ENCODE measurements around the gene INKA2. TPM values are rescaled to one million over a fixed set of nuclear protein-coding genes. Genes with fewer than 3 reads are reported as not detected.

The INKA2 gene
- polyA plus RNA-seq, 1 of the 3 experiments (the other 2 are of a cell fraction) = 1.1 TPM

DNA sequence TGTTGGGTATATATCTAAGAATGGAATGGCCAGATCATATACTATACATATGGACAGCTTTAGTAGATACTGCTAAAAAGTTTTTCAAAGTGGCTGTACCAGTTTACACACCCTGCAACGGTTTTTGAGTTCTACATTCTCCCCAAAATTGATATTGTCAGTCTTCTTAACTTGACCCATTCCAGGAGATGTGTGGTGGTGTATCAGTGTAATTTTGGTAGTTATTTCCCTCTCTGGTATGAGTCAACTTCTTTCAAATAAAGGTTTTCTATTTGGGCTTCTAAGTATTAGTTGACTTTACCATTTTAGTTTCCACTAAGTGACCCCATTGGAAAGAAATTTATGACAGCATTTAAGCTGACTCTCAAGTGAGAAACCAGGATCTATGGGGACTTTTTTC, 29.2 kb downstream of the INKA2 start:
- TF ChIP-seq RXRA (IDR thresholded peaks at IDR 0.05; ENCODE audit: borderline replicate concordance, low read depth) = no peak
- Histone ChIP-seq H3K27me3 (ENCODE audit: insufficient read depth) (no peaks in the 10 kb centered on the region), H3K9ac (no peak overlapping the region), H3K4me3 (ENCODE audit: low read depth in 2 of 2, low read length in 1 of 2) (no peak overlapping the region), H3F3A (replicated peaks; ENCODE audit: insufficient read depth) (peaks cover 22% of the 10 kb centered on the region), H3K36me3 (replicated peaks in 1 of 2; ENCODE audit: control insufficient read depth in 1 of 2, insufficient read depth in 2 of 2, low read length in 1 of 2) (peaks cover 35 to 37% of the 10 kb centered on the region in 2 experiments), H3K9me3 (no peaks in the 10 kb centered on the region), H3K4me2 (no peak overlapping the region), H3K27ac (ENCODE audit: low read depth in 2 of 2, low read length in 1 of 2) (no peak overlapping the region), H4K20me1 (ENCODE audit: insufficient read depth) (no peaks in the 10 kb centered on the region), H3K9me2 (no peaks in the 10 kb centered on the region), H3K4me1 (ENCODE audit: control insufficient read depth in 1 of 2, insufficient read depth in 2 of 2, low read depth in 1 of 2, low read length in 1 of 2) (no peaks in the 10 kb centered on the region; a peak in 2 of 4 replicates), H2AFZ (ENCODE audit: low read depth) (no peak overlapping the region), H3K79me2 (ENCODE audit: insufficient read depth) (no peaks in the 10 kb centered on the region)
- WGBS (ENCODE audit: low lambda C conversion rate) = 75% methylated on average over 1 of the region's 1 CpG
- ChIA-PET POLR2A (no interaction called here), CTCF (interaction anchor here (2.9 to 7.7 kb wide), 2 partner anchors 39 to 60 kb away, joined by 16 to 72 read pairs; no protein-coding TSS in a partner anchor)
- DNase-seq = no peak

DNA sequence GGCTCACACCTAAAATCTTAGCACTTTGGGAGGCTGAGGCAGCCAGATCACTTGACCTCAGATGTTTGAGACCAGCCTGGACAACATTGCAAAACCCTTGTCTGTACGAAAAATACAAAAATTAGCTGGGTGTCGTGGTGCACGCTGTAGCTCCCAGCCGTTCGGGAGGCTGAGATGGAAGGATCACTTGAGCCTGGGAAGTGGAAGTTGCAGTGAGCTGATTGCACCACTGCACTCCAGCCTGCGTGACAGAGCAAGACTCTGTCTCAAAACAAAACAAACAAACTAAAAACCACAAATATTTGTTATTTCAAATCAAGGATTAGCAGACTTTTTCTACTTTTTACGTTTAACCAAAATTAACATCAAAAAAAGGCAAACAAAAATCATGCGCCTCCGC, 31.3 kb downstream of the INKA2 start:
- H3K4me2 ChIP-seq = no peak overlapping the region
- H3K9me3 ChIP-seq = no peaks in the 10 kb centered on the region
- no peak overlapping the region for H3K4me3 ChIP-seq (ENCODE audit: low read depth in 2 of 2, low read length in 1 of 2)
- TF ChIP-seq RFX5 (IDR thresholded peaks at IDR 0.05; ENCODE audit: low read length) (no peak), RAD21 (IDR thresholded peaks at IDR 0.05; ENCODE audit: low read length) (no peak), FOXJ3 (CRISPR knock-in tag; IDR thresholded peaks at IDR 0.05) (no peak), GATA2 (CRISPR knock-in tag; IDR thresholded peaks at IDR 0.05) (no peak), NRF1 (IDR thresholded peaks at IDR 0.05; ENCODE audit: low read depth, low read length) (no peak), RXRA (IDR thresholded peaks at IDR 0.05; ENCODE audit: borderline replicate concordance, low read depth) (no peak), TCF12 (IDR thresholded peaks at IDR 0.05) (no peak), CHD2 (IDR thresholded peaks at IDR 0.05; ENCODE audit: low read length, partially characterized antibody) (no peak), EZH2phosphoT487 (IDR thresholded peaks at IDR 0.05; ENCODE audit: borderline replicate concordance, low read depth) (no peak), ELF1 (IDR thresholded peaks at IDR 0.05) (no peak), JUND (IDR thresholded peaks at IDR 0.05) (no peak)
- TF ChIP-seq, protein P1, sequence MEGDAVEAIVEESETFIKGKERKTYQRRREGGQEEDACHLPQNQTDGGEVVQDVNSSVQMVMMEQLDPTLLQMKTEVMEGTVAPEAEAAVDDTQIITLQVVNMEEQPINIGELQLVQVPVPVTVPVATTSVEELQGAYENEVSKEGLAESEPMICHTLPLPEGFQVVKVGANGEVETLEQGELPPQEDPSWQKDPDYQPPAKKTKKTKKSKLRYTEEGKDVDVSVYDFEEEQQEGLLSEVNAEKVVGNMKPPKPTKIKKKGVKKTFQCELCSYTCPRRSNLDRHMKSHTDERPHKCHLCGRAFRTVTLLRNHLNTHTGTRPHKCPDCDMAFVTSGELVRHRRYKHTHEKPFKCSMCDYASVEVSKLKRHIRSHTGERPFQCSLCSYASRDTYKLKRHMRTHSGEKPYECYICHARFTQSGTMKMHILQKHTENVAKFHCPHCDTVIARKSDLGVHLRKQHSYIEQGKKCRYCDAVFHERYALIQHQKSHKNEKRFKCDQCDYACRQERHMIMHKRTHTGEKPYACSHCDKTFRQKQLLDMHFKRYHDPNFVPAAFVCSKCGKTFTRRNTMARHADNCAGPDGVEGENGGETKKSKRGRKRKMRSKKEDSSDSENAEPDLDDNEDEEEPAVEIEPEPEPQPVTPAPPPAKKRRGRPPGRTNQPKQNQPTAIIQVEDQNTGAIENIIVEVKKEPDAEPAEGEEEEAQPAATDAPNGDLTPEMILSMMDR (IDR thresholded peaks at IDR 0.05) = no peak
- TF ChIP-seq, protein P2, sequence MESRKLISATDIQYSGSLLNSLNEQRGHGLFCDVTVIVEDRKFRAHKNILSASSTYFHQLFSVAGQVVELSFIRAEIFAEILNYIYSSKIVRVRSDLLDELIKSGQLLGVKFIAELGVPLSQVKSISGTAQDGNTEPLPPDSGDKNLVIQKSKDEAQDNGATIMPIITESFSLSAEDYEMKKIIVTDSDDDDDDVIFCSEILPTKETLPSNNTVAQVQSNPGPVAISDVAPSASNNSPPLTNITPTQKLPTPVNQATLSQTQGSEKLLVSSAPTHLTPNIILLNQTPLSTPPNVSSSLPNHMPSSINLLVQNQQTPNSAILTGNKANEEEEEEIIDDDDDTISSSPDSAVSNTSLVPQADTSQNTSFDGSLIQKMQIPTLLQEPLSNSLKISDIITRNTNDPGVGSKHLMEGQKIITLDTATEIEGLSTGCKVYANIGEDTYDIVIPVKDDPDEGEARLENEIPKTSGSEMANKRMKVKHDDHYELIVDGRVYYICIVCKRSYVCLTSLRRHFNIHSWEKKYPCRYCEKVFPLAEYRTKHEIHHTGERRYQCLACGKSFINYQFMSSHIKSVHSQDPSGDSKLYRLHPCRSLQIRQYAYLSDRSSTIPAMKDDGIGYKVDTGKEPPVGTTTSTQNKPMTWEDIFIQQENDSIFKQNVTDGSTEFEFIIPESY (IDR thresholded peaks at IDR 0.05; ENCODE audit: borderline replicate concordance, low read depth) = no peak
- TF ChIP-seq, protein P3, sequence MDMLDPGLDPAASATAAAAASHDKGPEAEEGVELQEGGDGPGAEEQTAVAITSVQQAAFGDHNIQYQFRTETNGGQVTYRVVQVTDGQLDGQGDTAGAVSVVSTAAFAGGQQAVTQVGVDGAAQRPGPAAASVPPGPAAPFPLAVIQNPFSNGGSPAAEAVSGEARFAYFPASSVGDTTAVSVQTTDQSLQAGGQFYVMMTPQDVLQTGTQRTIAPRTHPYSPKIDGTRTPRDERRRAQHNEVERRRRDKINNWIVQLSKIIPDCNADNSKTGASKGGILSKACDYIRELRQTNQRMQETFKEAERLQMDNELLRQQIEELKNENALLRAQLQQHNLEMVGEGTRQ (IDR thresholded peaks at IDR 0.05; ENCODE audit: borderline replicate concordance, low read depth, low read length) = no peak
- TF ChIP-seq, protein P4, sequence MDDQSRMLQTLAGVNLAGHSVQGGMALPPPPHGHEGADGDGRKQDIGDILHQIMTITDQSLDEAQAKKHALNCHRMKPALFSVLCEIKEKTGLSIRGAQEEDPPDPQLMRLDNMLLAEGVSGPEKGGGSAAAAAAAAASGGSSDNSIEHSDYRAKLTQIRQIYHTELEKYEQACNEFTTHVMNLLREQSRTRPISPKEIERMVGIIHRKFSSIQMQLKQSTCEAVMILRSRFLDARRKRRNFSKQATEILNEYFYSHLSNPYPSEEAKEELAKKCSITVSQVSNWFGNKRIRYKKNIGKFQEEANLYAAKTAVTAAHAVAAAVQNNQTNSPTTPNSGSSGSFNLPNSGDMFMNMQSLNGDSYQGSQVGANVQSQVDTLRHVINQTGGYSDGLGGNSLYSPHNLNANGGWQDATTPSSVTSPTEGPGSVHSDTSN (IDR thresholded peaks at IDR 0.05) = no peak
- TF ChIP-seq, protein P5, sequence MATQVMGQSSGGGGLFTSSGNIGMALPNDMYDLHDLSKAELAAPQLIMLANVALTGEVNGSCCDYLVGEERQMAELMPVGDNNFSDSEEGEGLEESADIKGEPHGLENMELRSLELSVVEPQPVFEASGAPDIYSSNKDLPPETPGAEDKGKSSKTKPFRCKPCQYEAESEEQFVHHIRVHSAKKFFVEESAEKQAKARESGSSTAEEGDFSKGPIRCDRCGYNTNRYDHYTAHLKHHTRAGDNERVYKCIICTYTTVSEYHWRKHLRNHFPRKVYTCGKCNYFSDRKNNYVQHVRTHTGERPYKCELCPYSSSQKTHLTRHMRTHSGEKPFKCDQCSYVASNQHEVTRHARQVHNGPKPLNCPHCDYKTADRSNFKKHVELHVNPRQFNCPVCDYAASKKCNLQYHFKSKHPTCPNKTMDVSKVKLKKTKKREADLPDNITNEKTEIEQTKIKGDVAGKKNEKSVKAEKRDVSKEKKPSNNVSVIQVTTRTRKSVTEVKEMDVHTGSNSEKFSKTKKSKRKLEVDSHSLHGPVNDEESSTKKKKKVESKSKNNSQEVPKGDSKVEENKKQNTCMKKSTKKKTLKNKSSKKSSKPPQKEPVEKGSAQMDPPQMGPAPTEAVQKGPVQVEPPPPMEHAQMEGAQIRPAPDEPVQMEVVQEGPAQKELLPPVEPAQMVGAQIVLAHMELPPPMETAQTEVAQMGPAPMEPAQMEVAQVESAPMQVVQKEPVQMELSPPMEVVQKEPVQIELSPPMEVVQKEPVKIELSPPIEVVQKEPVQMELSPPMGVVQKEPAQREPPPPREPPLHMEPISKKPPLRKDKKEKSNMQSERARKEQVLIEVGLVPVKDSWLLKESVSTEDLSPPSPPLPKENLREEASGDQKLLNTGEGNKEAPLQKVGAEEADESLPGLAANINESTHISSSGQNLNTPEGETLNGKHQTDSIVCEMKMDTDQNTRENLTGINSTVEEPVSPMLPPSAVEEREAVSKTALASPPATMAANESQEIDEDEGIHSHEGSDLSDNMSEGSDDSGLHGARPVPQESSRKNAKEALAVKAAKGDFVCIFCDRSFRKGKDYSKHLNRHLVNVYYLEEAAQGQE (IDR thresholded peaks at IDR 0.05; ENCODE audit: low read depth, low read length) = no peak
- TF ChIP-seq, protein P6, sequence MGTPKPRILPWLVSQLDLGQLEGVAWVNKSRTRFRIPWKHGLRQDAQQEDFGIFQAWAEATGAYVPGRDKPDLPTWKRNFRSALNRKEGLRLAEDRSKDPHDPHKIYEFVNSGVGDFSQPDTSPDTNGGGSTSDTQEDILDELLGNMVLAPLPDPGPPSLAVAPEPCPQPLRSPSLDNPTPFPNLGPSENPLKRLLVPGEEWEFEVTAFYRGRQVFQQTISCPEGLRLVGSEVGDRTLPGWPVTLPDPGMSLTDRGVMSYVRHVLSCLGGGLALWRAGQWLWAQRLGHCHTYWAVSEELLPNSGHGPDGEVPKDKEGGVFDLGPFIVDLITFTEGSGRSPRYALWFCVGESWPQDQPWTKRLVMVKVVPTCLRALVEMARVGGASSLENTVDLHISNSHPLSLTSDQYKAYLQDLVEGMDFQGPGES (IDR thresholded peaks at IDR 0.05; ENCODE audit: low read depth, low read length) = no peak
- H3K9me2 ChIP-seq = no peaks in the 10 kb centered on the region
- peaks cover 12% of the 10 kb centered on the region for H3F3A ChIP-seq (replicated peaks; ENCODE audit: insufficient read depth)
- peaks cover 48 to 57% of the 10 kb centered on the region in 2 experiments for H3K36me3 ChIP-seq (replicated peaks in 1 of 2; ENCODE audit: control insufficient read depth in 1 of 2, insufficient read depth in 2 of 2, low read length in 1 of 2)
- no peaks in the 10 kb centered on the region; a peak in 2 of 4 replicates for H3K4me1 ChIP-seq (ENCODE audit: control insufficient read depth in 1 of 2, insufficient read depth in 2 of 2, low read depth in 1 of 2, low read length in 1 of 2)
- H3K27me3 ChIP-seq (ENCODE audit: insufficient read depth) = no peaks in the 10 kb centered on the region
- H3K79me2 ChIP-seq (ENCODE audit: insufficient read depth) = no peaks in the 10 kb centered on the region
- ChIA-PET POLR2A (no interaction called here), CTCF (interaction anchor here (1.5 to 1.6 kb wide), 2 partner anchors 31 to 200 kb away, joined by 4 to 5 read pairs; no protein-coding TSS in a partner anchor)
- no peak overlapping the region for H2AFZ ChIP-seq (ENCODE audit: low read depth)
- no peak overlapping the region for H3K27ac ChIP-seq (ENCODE audit: low read depth in 2 of 2, low read length in 1 of 2)
- H3K9ac ChIP-seq = no peak overlapping the region
- no peaks in the 10 kb centered on the region for H4K20me1 ChIP-seq (ENCODE audit: insufficient read depth)
- no peak for DNase-seq
- 84% methylated on average over 9 of the region's 9 CpGs for WGBS (ENCODE audit: low lambda C conversion rate)
